ENCODE measurements around the gene CACNB3. TPM values are rescaled to one million over a fixed set of nuclear protein-coding genes. Genes with fewer than 3 reads are reported as not detected.

The CACNB3 gene
- total and polyA plus RNA-seq, 2 of the 8 experiments (the other 6 are each of a cell fraction or from before 2014, with no cell fraction given): 12.5 to 16.0 TPM

DNA sequence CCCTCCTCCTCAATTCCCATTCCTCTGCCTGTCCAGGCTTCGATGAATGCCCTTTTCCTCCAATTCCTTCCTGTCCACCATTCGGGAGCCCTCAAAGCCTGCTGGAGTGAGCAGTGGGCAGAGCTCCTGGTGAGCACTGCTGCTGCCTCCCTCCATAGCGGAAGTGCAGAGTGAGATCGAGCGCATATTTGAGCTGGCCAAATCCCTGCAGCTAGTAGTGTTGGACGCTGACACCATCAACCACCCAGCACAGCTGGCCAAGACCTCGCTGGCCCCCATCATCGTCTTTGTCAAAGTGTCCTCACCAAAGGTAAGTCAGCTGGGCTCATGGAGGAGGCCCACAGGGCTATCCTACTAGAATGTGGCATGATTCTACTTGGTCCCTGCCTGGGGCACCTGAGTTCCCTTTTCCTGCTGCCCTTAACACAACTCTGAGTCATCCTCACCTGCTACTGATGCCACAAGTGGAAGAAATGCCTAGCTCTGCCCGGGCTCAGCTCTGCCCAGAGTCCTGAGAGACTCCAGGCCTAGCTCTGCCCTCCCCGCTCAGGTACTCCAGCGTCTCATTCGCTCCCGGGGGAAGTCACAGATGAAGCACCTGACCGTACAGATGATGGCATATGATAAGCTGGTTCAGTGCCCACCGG, 8.0 kb downstream of the CACNB3 start (continued):
- no peak for TF ChIP-seq RFX5 (IDR thresholded peaks at IDR 0.05; ENCODE audit: borderline replicate concordance, low read depth, low read length)
- no peak for TF ChIP-seq SUZ12 (IDR thresholded peaks at IDR 0.05; ENCODE audit: low read length)
- no peak for TF ChIP-seq KDM1A (IDR thresholded peaks at IDR 0.05; ENCODE audit: borderline replicate concordance, low read length)
- TF ChIP-seq TCF12 (IDR thresholded peaks at IDR 0.05; ENCODE audit: low read depth, low read length): no peak
- TF ChIP-seq, protein P1, sequence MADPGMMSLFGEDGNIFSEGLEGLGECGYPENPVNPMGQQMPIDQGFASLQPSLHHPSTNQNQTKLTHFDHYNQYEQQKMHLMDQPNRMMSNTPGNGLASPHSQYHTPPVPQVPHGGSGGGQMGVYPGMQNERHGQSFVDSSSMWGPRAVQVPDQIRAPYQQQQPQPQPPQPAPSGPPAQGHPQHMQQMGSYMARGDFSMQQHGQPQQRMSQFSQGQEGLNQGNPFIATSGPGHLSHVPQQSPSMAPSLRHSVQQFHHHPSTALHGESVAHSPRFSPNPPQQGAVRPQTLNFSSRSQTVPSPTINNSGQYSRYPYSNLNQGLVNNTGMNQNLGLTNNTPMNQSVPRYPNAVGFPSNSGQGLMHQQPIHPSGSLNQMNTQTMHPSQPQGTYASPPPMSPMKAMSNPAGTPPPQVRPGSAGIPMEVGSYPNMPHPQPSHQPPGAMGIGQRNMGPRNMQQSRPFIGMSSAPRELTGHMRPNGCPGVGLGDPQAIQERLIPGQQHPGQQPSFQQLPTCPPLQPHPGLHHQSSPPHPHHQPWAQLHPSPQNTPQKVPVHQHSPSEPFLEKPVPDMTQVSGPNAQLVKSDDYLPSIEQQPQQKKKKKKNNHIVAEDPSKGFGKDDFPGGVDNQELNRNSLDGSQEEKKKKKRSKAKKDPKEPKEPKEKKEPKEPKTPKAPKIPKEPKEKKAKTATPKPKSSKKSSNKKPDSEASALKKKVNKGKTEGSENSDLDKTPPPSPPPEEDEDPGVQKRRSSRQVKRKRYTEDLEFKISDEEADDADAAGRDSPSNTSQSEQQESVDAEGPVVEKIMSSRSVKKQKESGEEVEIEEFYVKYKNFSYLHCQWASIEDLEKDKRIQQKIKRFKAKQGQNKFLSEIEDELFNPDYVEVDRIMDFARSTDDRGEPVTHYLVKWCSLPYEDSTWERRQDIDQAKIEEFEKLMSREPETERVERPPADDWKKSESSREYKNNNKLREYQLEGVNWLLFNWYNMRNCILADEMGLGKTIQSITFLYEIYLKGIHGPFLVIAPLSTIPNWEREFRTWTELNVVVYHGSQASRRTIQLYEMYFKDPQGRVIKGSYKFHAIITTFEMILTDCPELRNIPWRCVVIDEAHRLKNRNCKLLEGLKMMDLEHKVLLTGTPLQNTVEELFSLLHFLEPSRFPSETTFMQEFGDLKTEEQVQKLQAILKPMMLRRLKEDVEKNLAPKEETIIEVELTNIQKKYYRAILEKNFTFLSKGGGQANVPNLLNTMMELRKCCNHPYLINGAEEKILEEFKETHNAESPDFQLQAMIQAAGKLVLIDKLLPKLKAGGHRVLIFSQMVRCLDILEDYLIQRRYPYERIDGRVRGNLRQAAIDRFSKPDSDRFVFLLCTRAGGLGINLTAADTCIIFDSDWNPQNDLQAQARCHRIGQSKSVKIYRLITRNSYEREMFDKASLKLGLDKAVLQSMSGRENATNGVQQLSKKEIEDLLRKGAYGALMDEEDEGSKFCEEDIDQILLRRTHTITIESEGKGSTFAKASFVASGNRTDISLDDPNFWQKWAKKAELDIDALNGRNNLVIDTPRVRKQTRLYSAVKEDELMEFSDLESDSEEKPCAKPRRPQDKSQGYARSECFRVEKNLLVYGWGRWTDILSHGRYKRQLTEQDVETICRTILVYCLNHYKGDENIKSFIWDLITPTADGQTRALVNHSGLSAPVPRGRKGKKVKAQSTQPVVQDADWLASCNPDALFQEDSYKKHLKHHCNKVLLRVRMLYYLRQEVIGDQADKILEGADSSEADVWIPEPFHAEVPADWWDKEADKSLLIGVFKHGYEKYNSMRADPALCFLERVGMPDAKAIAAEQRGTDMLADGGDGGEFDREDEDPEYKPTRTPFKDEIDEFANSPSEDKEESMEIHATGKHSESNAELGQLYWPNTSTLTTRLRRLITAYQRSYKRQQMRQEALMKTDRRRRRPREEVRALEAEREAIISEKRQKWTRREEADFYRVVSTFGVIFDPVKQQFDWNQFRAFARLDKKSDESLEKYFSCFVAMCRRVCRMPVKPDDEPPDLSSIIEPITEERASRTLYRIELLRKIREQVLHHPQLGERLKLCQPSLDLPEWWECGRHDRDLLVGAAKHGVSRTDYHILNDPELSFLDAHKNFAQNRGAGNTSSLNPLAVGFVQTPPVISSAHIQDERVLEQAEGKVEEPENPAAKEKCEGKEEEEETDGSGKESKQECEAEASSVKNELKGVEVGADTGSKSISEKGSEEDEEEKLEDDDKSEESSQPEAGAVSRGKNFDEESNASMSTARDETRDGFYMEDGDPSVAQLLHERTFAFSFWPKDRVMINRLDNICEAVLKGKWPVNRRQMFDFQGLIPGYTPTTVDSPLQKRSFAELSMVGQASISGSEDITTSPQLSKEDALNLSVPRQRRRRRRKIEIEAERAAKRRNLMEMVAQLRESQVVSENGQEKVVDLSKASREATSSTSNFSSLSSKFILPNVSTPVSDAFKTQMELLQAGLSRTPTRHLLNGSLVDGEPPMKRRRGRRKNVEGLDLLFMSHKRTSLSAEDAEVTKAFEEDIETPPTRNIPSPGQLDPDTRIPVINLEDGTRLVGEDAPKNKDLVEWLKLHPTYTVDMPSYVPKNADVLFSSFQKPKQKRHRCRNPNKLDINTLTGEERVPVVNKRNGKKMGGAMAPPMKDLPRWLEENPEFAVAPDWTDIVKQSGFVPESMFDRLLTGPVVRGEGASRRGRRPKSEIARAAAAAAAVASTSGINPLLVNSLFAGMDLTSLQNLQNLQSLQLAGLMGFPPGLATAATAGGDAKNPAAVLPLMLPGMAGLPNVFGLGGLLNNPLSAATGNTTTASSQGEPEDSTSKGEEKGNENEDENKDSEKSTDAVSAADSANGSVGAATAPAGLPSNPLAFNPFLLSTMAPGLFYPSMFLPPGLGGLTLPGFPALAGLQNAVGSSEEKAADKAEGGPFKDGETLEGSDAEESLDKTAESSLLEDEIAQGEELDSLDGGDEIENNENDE (IDR thresholded peaks at IDR 0.05; ENCODE audit: insufficient replicate concordance, low read length): no peak
- TF ChIP-seq PHF8 (conservative IDR thresholded peaks at IDR 0.05; ENCODE audit: low read depth, low read length): no peak
- TF ChIP-seq TBP (IDR thresholded peaks at IDR 0.05; ENCODE audit: low read depth, low read length): no peak
- TF ChIP-seq BCL11A (IDR thresholded peaks at IDR 0.05; ENCODE audit: low read depth in 2 of 2, low read length in 2 of 2): no peak

Measured in H1 (cell line).